22Rv1 (cell line): ENCODE data around the gene ACER3.

Experiments used
- H3K27ac ChIP-seq: fragments of 450-650 bp; 2 replicates; pipeline ENCODE4 v1.5.1; 2017
- CTCF ChIP-seq: fragments of 450-650 bp; IDR thresholded peaks from 2 replicates; pipeline ENCODE4 v1.5.1; 2017; ENCODE audit warnings: mild to moderate bottlenecking
- ZFX ChIP-seq: fragments of 450-650 bp; IDR thresholded peaks from 2 replicates; pipeline ENCODE4 v1.6.1; 2017; ENCODE audit warnings: antibody characterized with exemption, borderline replicate concordance

Gene ACER3

GRCh38 chr11:77057938-77058474, 197.3 kb downstream of the ACER3 start:
- TF ChIP-seq CTCF (no peak), ZFX (no peak)
- H3K27ac ChIP-seq = no peak overlapping the region

GRCh38 chr11:77058900-77059299, 198.2 kb downstream of the ACER3 start:
- H3K27ac ChIP-seq = no peak overlapping the region
- TF ChIP-seq CTCF (no peak), ZFX (no peak)

GRCh38 chr11:77059806-77060205, 199.1 kb downstream of the ACER3 start:
- no peak for TF ChIP-seq CTCF
- no peak overlapping the region for H3K27ac ChIP-seq

- H3K27ac ChIP-seq = peak overlapping the region; percentile 59
- no peak for TF ChIP-seq ZFX
- no peak for TF ChIP-seq CTCF
Measured at GRCh38 chr11:77060234-77060633, 199.5 kb downstream of the ACER3 start.

DNA sequence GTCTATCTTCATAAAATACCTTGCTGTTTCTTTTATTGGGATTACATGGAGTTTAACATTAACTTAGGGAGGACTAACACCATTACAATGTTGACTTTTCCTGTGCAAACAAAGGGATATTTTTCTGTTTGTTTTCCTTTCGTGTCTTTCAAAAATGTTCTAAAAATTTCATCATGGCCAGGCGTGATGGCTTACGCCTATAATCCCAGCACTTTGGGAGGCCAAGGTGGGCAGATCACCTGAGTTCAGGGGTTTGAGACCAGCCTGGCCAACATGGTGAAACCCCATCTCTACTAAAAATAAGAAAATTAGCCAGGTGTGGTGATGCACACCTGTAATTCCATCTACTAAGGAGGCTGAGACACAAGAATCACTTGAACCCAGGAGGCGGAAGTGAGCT, 200.5 kb downstream of the ACER3 start:
- H3K27ac ChIP-seq = peak overlapping the region; percentile 59

DNA sequence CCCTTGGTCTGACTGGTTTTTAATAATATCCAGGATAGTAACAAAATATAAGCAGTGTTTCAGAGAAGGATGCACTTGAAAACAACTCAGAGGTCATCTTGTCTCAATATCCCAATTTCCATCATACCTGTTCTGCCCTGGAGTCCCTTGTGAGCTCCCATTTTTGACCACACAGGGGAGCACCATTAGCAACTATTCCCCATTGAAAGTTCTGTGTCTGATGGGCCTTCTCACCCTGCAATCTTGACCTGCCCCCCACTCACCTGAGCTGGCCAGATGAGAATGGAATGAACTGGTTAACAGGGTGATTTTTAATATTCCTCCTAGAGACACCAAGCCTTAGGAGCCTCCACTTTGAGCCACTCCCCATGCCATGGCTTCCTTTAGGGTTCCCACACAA, 202.2 kb downstream of the ACER3 start:
- TF ChIP-seq CTCF (peak; percentile 16; the same call in 1 of the 2 replicates), ZFX (no peak)

GRCh38 chr11:77063407-77063806, 202.7 kb downstream of the ACER3 start:
- TF ChIP-seq CTCF (no peak), ZFX (no peak)
- H3K27ac ChIP-seq = no peak overlapping the region

More for the DNA sequence above, 202.2 kb downstream of the ACER3 start:
- no peak overlapping the region for H3K27ac ChIP-seq

DNA sequence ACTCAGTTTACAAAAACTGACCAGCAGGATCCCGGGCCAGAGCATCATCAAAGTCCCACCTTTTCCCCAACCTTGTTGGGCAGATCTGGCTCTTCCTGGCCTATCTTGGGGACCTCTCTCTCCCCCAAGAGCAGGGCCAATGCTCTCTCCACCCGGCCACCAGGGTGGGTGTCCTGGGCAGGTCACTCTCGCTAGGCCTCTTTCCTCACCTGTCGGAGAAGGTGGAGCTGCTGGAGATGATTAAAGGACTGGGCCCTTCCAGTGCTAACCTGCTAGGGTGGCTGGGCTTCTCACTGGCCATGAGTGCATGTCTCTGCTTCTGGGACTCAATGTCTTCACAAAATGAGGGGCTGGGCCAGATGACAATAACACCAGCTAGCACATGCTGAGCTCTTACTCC, 203.1 kb downstream of the ACER3 start:
- H3K27ac ChIP-seq = no peak overlapping the region
- no peak for TF ChIP-seq CTCF
- TF ChIP-seq ZFX = no peak
